GM12864 (cell line): ENCODE data around the gene DIP2C.

Source experiments
- DNase-seq: peaks from one replicate; pipeline ENCODE4 v3.0.0-alpha.2; 2011; ENCODE audit warnings: low read depth
- H3K4me3 ChIP-seq: 2 replicates; pipeline ENCODE4 v1.5.1; 2011; ENCODE audit warnings: mild to moderate bottlenecking, low read depth, low read length, control low read depth
- TF ChIP-seq, protein P1 (sequence below): IDR thresholded peaks from 2 replicates; pipeline ENCODE4 v1.5.1; 2011; ENCODE audit warnings: low read depth, mild to moderate bottlenecking, moderate library complexity, low read length, control low read depth, inconsistent platforms; ENCODE audit errors: missing control alignments

The DIP2C gene

DNA sequence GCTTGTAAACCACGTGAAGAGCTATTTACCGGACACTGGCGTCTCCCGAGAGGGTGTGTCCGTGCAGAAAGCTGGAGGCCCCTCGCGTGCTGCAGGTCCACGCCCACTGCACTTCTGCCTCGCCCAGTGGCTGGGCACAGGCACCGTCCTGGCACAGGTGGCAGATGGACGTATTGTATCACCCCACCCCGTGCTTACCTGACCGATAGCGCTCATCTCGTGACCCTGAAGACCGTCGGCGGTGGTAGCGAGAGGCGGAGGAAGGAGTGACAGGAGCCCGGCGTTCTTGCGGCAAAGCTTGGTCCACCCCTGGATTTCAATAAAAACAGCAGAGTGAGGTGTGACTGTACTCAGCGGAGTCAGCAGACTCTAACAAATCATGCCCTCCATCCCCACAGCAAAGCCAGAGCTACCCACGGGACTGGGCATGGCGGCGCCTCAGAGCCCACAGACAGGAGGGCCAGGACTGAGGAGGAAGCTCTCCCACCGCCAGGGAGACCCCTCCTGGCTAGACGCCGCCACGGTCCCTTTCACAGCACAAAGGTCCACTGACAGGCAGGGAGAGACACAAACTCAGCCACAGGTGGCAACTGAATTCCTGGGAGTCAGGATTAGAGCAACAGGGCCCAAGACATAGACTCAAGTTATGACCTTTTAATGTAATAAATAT lies 217.1 kb downstream of the DIP2C start:
- no peak overlapping the region for H3K4me3 ChIP-seq
- TF ChIP-seq, protein P1, sequence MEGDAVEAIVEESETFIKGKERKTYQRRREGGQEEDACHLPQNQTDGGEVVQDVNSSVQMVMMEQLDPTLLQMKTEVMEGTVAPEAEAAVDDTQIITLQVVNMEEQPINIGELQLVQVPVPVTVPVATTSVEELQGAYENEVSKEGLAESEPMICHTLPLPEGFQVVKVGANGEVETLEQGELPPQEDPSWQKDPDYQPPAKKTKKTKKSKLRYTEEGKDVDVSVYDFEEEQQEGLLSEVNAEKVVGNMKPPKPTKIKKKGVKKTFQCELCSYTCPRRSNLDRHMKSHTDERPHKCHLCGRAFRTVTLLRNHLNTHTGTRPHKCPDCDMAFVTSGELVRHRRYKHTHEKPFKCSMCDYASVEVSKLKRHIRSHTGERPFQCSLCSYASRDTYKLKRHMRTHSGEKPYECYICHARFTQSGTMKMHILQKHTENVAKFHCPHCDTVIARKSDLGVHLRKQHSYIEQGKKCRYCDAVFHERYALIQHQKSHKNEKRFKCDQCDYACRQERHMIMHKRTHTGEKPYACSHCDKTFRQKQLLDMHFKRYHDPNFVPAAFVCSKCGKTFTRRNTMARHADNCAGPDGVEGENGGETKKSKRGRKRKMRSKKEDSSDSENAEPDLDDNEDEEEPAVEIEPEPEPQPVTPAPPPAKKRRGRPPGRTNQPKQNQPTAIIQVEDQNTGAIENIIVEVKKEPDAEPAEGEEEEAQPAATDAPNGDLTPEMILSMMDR: no peak
- no peak for DNase-seq

DNA sequence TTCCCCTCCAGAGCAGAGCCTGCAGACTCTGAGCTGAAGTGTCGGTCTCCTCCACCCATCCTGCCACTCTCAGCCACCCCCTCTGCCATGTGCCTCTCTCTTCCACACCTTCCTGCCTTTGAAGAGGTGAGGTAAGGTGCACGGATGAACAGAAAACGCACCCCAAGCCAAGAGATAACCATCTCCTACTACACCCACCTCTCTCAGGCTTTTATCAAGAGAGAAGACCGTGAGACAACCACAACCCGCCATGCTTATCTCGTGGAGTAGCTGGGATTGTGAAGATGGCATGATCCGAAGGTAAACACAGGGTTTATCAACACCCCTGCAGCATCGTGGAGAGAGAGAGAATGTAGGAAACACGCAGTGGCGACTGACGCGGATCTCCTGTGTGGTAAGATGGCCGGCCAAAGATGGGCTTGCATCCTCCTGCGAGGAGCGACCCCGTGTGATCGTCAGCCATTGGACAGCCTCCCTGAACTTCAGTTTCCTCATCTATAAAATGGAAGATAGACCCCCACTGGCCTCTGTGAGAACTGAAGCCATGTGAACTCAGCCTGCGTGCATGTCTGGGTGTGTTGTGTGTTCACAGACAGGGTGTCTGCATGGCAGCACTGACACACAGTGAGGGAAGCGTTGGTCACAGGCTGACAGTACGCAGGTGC lies 219.0 kb downstream of the DIP2C start:
- TF ChIP-seq, protein P1: no peak
- no peak for DNase-seq
- H3K4me3 ChIP-seq: no peak overlapping the region

- no peak overlapping the region for H3K4me3 ChIP-seq
These were observed 219.5 kb downstream of the DIP2C start for GRCh38 chr10:469947-470338.

GRCh38 chr10:459743-460142 lies 229.7 kb downstream of the DIP2C start:
- no peak overlapping the region for H3K4me3 ChIP-seq
- no peak for DNase-seq
- TF ChIP-seq, protein P1: no peak

More at GRCh38 chr10:469947-470338, 219.5 kb downstream of the DIP2C start:
- no peak for DNase-seq
- TF ChIP-seq, protein P1: no peak

GRCh38 chr10:458421-458851 lies 231.0 kb downstream of the DIP2C start:
- no peak for DNase-seq
- TF ChIP-seq, protein P1: no peak
- no peak overlapping the region for H3K4me3 ChIP-seq

GRCh38 chr10:456486-456885 lies 233.0 kb downstream of the DIP2C start:
- no peak for DNase-seq
- no peak overlapping the region for H3K4me3 ChIP-seq
- TF ChIP-seq, protein P1: no peak
